ENCODE data around the gene CFAP73. TPM values are rescaled to one million over a fixed set of nuclear protein-coding genes. Genes with fewer than 3 reads are reported as not detected.

CFAP73 gene
- total RNA-seq, 5 donors from 2014 or later (not counting 1 experiment from before 2014, with no cell fraction given) = 0.25 to 0.69 TPM; not detected in 3

- peaks cover 0 to 4% of the 10 kb centered on the region in 2 donors for H3K27me3 Mint-ChIP-seq
- H3K4me3 Mint-ChIP-seq = no peak overlapping the region
- no peaks in the 10 kb centered on the region for H3K9me3 ChIP-seq
- no peak overlapping the region for H3K4me3 ChIP-seq (ENCODE audit: control insufficient read depth in 1 of 2, extremely low read depth in 1 of 2, low read length in 1 of 2)
- ChIA-PET POLR2A (no interaction called here), CTCF (interaction anchor here in 1 of 2 donors (0.7 kb wide), 1 partner anchor 70 kb away, joined by 3 read pairs; no protein-coding TSS in a partner anchor)
- no peak for ATAC-seq (replicated peaks in 1 of 4)
- H3K9me3 Mint-ChIP-seq = peaks cover 0 to 6% (median 3%) of the 10 kb centered on the region in 3 donors
- peaks cover 0 to 22% of the 10 kb centered on the region in 2 experiments for H3K27me3 ChIP-seq (replicated peaks in 1 of 2; ENCODE audit: control insufficient read depth in 2 of 2, extremely low read depth in 1 of 2, insufficient read depth in 2 of 2, low read length in 1 of 2)
- no peak overlapping the region for H3K27ac ChIP-seq (ENCODE audit: low read length)
- no CpG with 5 or more reads among the region's 1 CpG for WGBS (ENCODE audit: insufficient coverage)
- no peak overlapping the region for H3K27ac Mint-ChIP-seq
- no peaks in the 10 kb centered on the region for H3K4me1 ChIP-seq (ENCODE audit: control insufficient read depth in 1 of 2, extremely low read depth in 1 of 2, insufficient read depth in 2 of 2, low read length in 2 of 2)
- no peaks in the 10 kb centered on the region for H3K36me3 ChIP-seq (ENCODE audit: control insufficient read depth in 2 of 2, extremely low read depth in 1 of 2, insufficient read depth in 1 of 2, low read length in 1 of 2)
- H3K36me3 Mint-ChIP-seq = peaks cover 9% of the 10 kb centered on the region
- no peaks in the 10 kb centered on the region for H3K4me1 Mint-ChIP-seq
- DNase-seq = no peak
Measured at GRCh38 chr12:113118142-113118541, 31.4 kb upstream of the CFAP73 start.

- H3K27ac Mint-ChIP-seq = no peak overlapping the region
- no peaks in the 10 kb centered on the region for H3K9me3 ChIP-seq
- peaks cover 0 to 17% of the 10 kb centered on the region in 2 experiments for H3K27me3 ChIP-seq (replicated peaks in 1 of 2; ENCODE audit: control insufficient read depth in 2 of 2, extremely low read depth in 1 of 2, insufficient read depth in 2 of 2, low read length in 1 of 2)
- H3K36me3 ChIP-seq (ENCODE audit: control insufficient read depth in 2 of 2, extremely low read depth in 1 of 2, insufficient read depth in 1 of 2, low read length in 1 of 2) = no peaks in the 10 kb centered on the region
- H3K4me1 ChIP-seq (ENCODE audit: control insufficient read depth in 1 of 2, extremely low read depth in 1 of 2, insufficient read depth in 2 of 2, low read length in 2 of 2) = no peaks in the 10 kb centered on the region
- 57% methylated on average over 3 of the region's 4 CpGs for WGBS (ENCODE audit: insufficient coverage)
- H3K9me3 Mint-ChIP-seq = peaks cover 0 to 9% (median 5%) of the 10 kb centered on the region in 3 donors
- DNase-seq = no peak
- ATAC-seq (replicated peaks in 1 of 4) = no peak
- no peak overlapping the region for H3K4me3 ChIP-seq (ENCODE audit: control insufficient read depth in 1 of 2, extremely low read depth in 1 of 2, low read length in 1 of 2)
- peaks cover 12% of the 10 kb centered on the region for H3K36me3 Mint-ChIP-seq
- POLR2A ChIA-PET = no interaction called here
- H3K4me3 Mint-ChIP-seq = no peak overlapping the region
- H3K27ac ChIP-seq (ENCODE audit: low read length) = no peak overlapping the region
- peaks cover 0 to 4% of the 10 kb centered on the region in 2 donors for H3K27me3 Mint-ChIP-seq
- CTCF ChIA-PET = interaction anchor here in 1 of 2 donors (0.6 kb wide), 1 partner anchor 17 kb away, joined by 3 read pairs; no protein-coding TSS in a partner anchor
- no peaks in the 10 kb centered on the region for H3K4me1 Mint-ChIP-seq
Measured at GRCh38 chr12:113119980-113120669, 29.4 kb upstream of the CFAP73 start.

- no peak for DNase-seq
- no peaks in the 10 kb centered on the region for H3K36me3 ChIP-seq (ENCODE audit: control insufficient read depth in 2 of 2, extremely low read depth in 1 of 2, insufficient read depth in 1 of 2, low read length in 1 of 2)
- H3K4me1 ChIP-seq (ENCODE audit: control insufficient read depth in 1 of 2, extremely low read depth in 1 of 2, insufficient read depth in 2 of 2, low read length in 2 of 2) = no peaks in the 10 kb centered on the region
- no peak for ATAC-seq (replicated peaks in 1 of 4)
- H3K9me3 ChIP-seq = no peaks in the 10 kb centered on the region
- no peak overlapping the region for H3K4me3 ChIP-seq (ENCODE audit: control insufficient read depth in 1 of 2, extremely low read depth in 1 of 2, low read length in 1 of 2)
- peaks cover 0 to 9% (median 5%) of the 10 kb centered on the region in 3 donors for H3K9me3 Mint-ChIP-seq
- CTCF ChIA-PET = interaction anchor here in 1 of 2 donors (0.6 kb wide), 1 partner anchor 18 kb away, joined by 3 read pairs; no protein-coding TSS in a partner anchor
- no peak overlapping the region for H3K27ac ChIP-seq (ENCODE audit: low read length)
- H3K27ac Mint-ChIP-seq = no peak overlapping the region
- no peak overlapping the region for H3K4me3 Mint-ChIP-seq
- peaks cover 12% of the 10 kb centered on the region for H3K36me3 Mint-ChIP-seq
- peaks cover 0 to 17% of the 10 kb centered on the region in 2 experiments for H3K27me3 ChIP-seq (replicated peaks in 1 of 2; ENCODE audit: control insufficient read depth in 2 of 2, extremely low read depth in 1 of 2, insufficient read depth in 2 of 2, low read length in 1 of 2)
- 91% methylated on average over 2 of the region's 3 CpGs for WGBS (ENCODE audit: insufficient coverage)
- no peaks in the 10 kb centered on the region for H3K4me1 Mint-ChIP-seq
- POLR2A ChIA-PET = no interaction called here
- peaks cover 0 to 4% of the 10 kb centered on the region in 2 donors for H3K27me3 Mint-ChIP-seq
Measured at GRCh38 chr12:113120670-113121370, 28.7 kb upstream of the CFAP73 start.

GRCh38 chr12:113127791-113128199, 21.7 kb upstream of the CFAP73 start:
- H3K36me3 ChIP-seq (ENCODE audit: control insufficient read depth in 2 of 2, extremely low read depth in 1 of 2, insufficient read depth in 1 of 2, low read length in 1 of 2) = no peaks in the 10 kb centered on the region
- Mint-ChIP-seq H3K36me3 (peaks cover 7% of the 10 kb centered on the region), H3K9me3 (peaks cover 0 to 7% (median 5%) of the 10 kb centered on the region in 3 donors), H3K27me3 (peaks cover 0 to under 1% of the 10 kb centered on the region in 2 donors), H3K4me1 (peaks cover 0 to 7% (median 0%) of the 10 kb centered on the region in 3 donors), H3K4me3 (no peak overlapping the region), H3K27ac (no peak overlapping the region)
- H3K9me3 ChIP-seq = no peaks in the 10 kb centered on the region
- 42% methylated on average over 4 of the region's 15 CpGs for WGBS (ENCODE audit: insufficient coverage)
- POLR2A ChIA-PET = no interaction called here
- CTCF ChIA-PET = no interaction called here
- DNase-seq = no peak
- no peak overlapping the region for H3K27ac ChIP-seq (ENCODE audit: low read length)
- no peak for ATAC-seq (replicated peaks in 1 of 4)
- no peak overlapping the region for H3K4me3 ChIP-seq (ENCODE audit: control insufficient read depth in 1 of 2, extremely low read depth in 1 of 2, low read length in 1 of 2)
- no peaks in the 10 kb centered on the region for H3K27me3 ChIP-seq (replicated peaks in 1 of 2; ENCODE audit: control insufficient read depth in 2 of 2, extremely low read depth in 1 of 2, insufficient read depth in 2 of 2, low read length in 1 of 2)
- no peaks in the 10 kb centered on the region for H3K4me1 ChIP-seq (ENCODE audit: control insufficient read depth in 1 of 2, extremely low read depth in 1 of 2, insufficient read depth in 2 of 2, low read length in 2 of 2)

- Mint-ChIP-seq H3K27ac (no peak overlapping the region), H3K9me3 (no peaks in the 10 kb centered on the region), H3K4me1 (peaks cover 0 to 7% (median 0%) of the 10 kb centered on the region in 3 donors), H3K4me3 (no peak overlapping the region), H3K27me3 (no peaks in the 10 kb centered on the region), H3K36me3 (no peaks in the 10 kb centered on the region)
- Histone ChIP-seq H3K36me3 (ENCODE audit: control insufficient read depth in 2 of 2, extremely low read depth in 1 of 2, insufficient read depth in 1 of 2, low read length in 1 of 2) (no peaks in the 10 kb centered on the region), H3K9me3 (no peaks in the 10 kb centered on the region), H3K4me3 (ENCODE audit: control insufficient read depth in 1 of 2, extremely low read depth in 1 of 2, low read length in 1 of 2) (no peak overlapping the region), H3K27ac (ENCODE audit: low read length) (no peak overlapping the region), H3K27me3 (replicated peaks in 1 of 2; ENCODE audit: control insufficient read depth in 2 of 2, extremely low read depth in 1 of 2, insufficient read depth in 2 of 2, low read length in 1 of 2) (peaks cover 0 to 2% of the 10 kb centered on the region in 2 experiments), H3K4me1 (ENCODE audit: control insufficient read depth in 1 of 2, extremely low read depth in 1 of 2, insufficient read depth in 2 of 2, low read length in 2 of 2) (no peaks in the 10 kb centered on the region)
- ATAC-seq (replicated peaks in 1 of 4) = no peak
- DNase-seq = no peak
- ChIA-PET POLR2A (no interaction called here), CTCF (interaction anchor here in 1 of 2 donors (0.8 kb wide), 1 partner anchor 539 kb away, joined by 3 read pairs; no protein-coding TSS in a partner anchor)
- 67% methylated on average over 6 of the region's 9 CpGs for WGBS (ENCODE audit: insufficient coverage)
Measured at GRCh38 chr12:113128802-113129663, 20.5 kb upstream of the CFAP73 start.
